WTC11 (cell line): ENCODE measurements around the gene SYT9.

Experiments
- ATF3 ChIP-seq: sonication (generic); formaldehyde crosslinking; conservative IDR thresholded peaks from 2 replicates; pipeline ENCODE4 v1.8.1; 2022; ENCODE audit warnings: mild to moderate bottlenecking, missing genetic modification reagents
- CREB1 ChIP-seq: sonication (generic); formaldehyde crosslinking; IDR thresholded peaks from 2 replicates; pipeline ENCODE4 v1.8.0; 2023; ENCODE audit warnings: mild to moderate bottlenecking, missing genetic modification reagents
- CTCF ChIP-seq: fragments of 200-600 bp; IDR thresholded peaks from 2 replicates; pipeline ENCODE4 v1.8.0; 2022; ENCODE audit warnings: antibody characterized with exemption
- IRF2 ChIP-seq: sonication (generic); formaldehyde crosslinking; IDR thresholded peaks from 2 replicates; pipeline ENCODE4 v1.8.0; 2022; ENCODE audit warnings: low read depth, missing genetic modification reagents, borderline replicate concordance
- MAX ChIP-seq: sonication (generic); formaldehyde crosslinking; IDR thresholded peaks from 2 replicates; pipeline ENCODE4 v1.8.0; 2022; ENCODE audit warnings: mild to moderate bottlenecking, missing genetic modification reagents
- NFYB ChIP-seq: sonication (generic); formaldehyde crosslinking; conservative IDR thresholded peaks from 2 replicates; pipeline ENCODE4 v1.8.0; 2022; ENCODE audit warnings: low read depth, missing genetic modification reagents
- ZBTB21 ChIP-seq: sonication (generic); formaldehyde crosslinking; IDR thresholded peaks from 2 replicates; pipeline ENCODE4 v1.8.1; 2023; ENCODE audit warnings: mild to moderate bottlenecking, missing genetic modification reagents, borderline replicate concordance
- ZBTB43 ChIP-seq: sonication (generic); formaldehyde crosslinking; IDR thresholded peaks from 2 replicates; pipeline ENCODE4 v1.8.1; 2023; ENCODE audit warnings: mild to moderate bottlenecking, missing genetic modification reagents
- TF ChIP-seq, protein P1 (sequence below): sonication (generic); formaldehyde crosslinking; IDR thresholded peaks from 2 replicates; pipeline ENCODE4 v1.8.1; 2022; ENCODE audit warnings: low read depth, missing genetic modification reagents, borderline replicate concordance
- TF ChIP-seq, protein P2 (sequence below): fragments of 250-450 bp; sonication (Bioruptor Pico); conservative IDR thresholded peaks from 2 replicates; pipeline ENCODE4 v1.9.0; 2021; ENCODE audit warnings: mild to moderate bottlenecking
- TF ChIP-seq, protein P3 (sequence below): fragments of 250-450 bp; sonication (Bioruptor Pico); IDR thresholded peaks from 2 replicates; pipeline ENCODE4 v1.9.0; 2021; ENCODE audit warnings: moderate library complexity, mild to moderate bottlenecking, inconsistent platforms, borderline replicate concordance

- TF ChIP-seq NFYB (CRISPR knock-in tag) (no peak), CTCF (no peak), CREB1 (CRISPR knock-in tag) (no peak), ZBTB43 (CRISPR knock-in tag) (no peak), MAX (CRISPR knock-in tag) (no peak), ATF3 (CRISPR knock-in tag) (no peak), ZBTB21 (CRISPR knock-in tag) (no peak), IRF2 (CRISPR knock-in tag) (no peak)
- TF ChIP-seq, protein P1, sequence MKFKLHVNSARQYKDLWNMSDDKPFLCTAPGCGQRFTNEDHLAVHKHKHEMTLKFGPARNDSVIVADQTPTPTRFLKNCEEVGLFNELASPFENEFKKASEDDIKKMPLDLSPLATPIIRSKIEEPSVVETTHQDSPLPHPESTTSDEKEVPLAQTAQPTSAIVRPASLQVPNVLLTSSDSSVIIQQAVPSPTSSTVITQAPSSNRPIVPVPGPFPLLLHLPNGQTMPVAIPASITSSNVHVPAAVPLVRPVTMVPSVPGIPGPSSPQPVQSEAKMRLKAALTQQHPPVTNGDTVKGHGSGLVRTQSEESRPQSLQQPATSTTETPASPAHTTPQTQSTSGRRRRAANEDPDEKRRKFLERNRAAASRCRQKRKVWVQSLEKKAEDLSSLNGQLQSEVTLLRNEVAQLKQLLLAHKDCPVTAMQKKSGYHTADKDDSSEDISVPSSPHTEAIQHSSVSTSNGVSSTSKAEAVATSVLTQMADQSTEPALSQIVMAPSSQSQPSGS (CRISPR knock-in tag), result no peak
- TF ChIP-seq, protein P2, sequence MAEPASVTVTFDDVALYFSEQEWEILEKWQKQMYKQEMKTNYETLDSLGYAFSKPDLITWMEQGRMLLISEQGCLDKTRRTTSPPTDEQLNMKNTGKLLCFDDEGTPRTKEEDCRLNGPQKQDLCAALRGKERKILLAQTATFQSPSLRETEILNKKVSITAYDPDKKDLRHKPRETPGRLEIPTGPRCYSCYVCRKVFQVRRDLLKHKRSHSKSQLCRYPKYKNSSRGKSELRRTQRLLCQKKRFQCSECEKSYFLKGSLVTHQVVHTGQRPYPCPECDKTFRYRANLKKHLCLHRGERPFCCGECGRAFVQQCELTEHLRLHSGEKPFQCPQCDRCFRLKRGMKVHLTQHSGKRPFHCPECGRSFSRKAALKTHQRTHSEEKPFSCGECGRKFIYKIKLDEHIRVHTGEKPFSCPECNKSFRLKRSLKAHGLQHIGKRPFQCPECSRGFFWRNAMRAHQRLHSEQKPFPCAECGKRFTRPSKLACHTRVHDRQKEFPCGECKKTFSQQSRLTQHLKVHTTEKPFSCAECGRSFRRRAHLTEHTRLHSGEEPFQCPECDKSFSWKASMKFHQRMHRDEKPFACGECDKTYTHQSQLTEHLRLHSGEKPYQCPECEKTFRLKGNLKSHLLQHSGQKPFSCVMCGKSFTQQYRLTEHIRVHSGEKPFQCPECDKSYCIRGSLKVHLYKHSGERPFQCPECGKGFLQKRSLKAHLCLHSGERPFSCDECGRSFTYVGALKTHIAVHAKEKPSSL (CRISPR knock-in tag), result no peak
- TF ChIP-seq, protein P3, sequence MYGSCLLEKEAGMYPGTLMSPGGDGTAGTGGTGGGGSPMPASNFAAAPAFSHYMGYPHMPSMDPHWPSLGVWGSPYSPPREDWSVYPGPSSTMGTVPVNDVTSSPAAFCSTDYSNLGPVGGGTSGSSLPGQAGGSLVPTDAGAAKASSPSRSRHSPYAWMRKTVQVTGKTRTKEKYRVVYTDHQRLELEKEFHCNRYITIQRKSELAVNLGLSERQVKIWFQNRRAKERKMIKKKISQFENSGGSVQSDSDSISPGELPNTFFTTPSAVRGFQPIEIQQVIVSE (CRISPR knock-in tag), result no peak
These were observed 198.1 kb downstream of the SYT9 start for GRCh38 chr11:7449841-7450214.
